ENCODE measurements around the gene IL36RN. TPM values are rescaled to one million over a fixed set of nuclear protein-coding genes. Genes with fewer than 3 reads are reported as not detected.

IL36RN gene
- total and polyA plus RNA-seq, 4 donors, result not detected

GRCh38 chr2:113076954-113077669, 18.1 kb downstream of the IL36RN start:
- 90% methylated on average over 3 of the region's 3 CpGs for WGBS
- Histone ChIP-seq H3K4me1 (ENCODE audit: control insufficient read depth in 4 of 4, insufficient read depth in 4 of 4, low read length in 3 of 4) (peaks cover 2 to 20% (median 9%) of the 10 kb centered on the region in 4 donors), H3K27me3 (ENCODE audit: control insufficient read depth in 4 of 4, insufficient read depth in 4 of 4, low read length in 3 of 4) (no peaks in the 10 kb centered on the region), H3K27ac (ENCODE audit: low read depth in 1 of 2, low read length in 2 of 2) (no peak overlapping the region), H3K4me3 (ENCODE audit: low read depth in 1 of 3, low read length in 3 of 3) (no peak overlapping the region), H3K9me3 (ENCODE audit: control insufficient read depth in 4 of 4, low read length in 3 of 4) (no peaks in the 10 kb centered on the region), H3K9ac (ENCODE audit: low read depth in 1 of 2, low read length in 2 of 2) (no peak overlapping the region), H3K36me3 (ENCODE audit: control insufficient read depth in 4 of 4, insufficient read depth in 3 of 4, low read depth in 1 of 4, low read length in 3 of 4) (no peaks in the 10 kb centered on the region)
- no peak for DNase-seq (ENCODE audit: low spot score)
- TF ChIP-seq FOXA1 (IDR thresholded peaks at IDR 0.05), result no peak
- no peak for TF ChIP-seq FOXA2 (IDR thresholded peaks at IDR 0.05)
- no peak for TF ChIP-seq JUND (IDR thresholded peaks at IDR 0.05)
- no peak for TF ChIP-seq MAX (IDR thresholded peaks at IDR 0.05)
- TF ChIP-seq ZBTB33 (IDR thresholded peaks at IDR 0.05), result no peak
- TF ChIP-seq HNF4G (IDR thresholded peaks at IDR 0.05), result no peak
- no peak for TF ChIP-seq CTCF (IDR thresholded peaks at IDR 0.05; ENCODE audit: low read depth, low read length, missing input control)
- TF ChIP-seq RAD21 (IDR thresholded peaks at IDR 0.05), result no peak
- no peak for TF ChIP-seq RXRA (IDR thresholded peaks at IDR 0.05)
- TF ChIP-seq EGR1 (IDR thresholded peaks at IDR 0.05; ENCODE audit: low read depth in 2 of 2), result no peak
- no peak for TF ChIP-seq GABPA (IDR thresholded peaks at IDR 0.05 in 1 of 2, conservative IDR thresholded peaks at IDR 0.05 in 1 of 2)
- no peak for TF ChIP-seq NR2F2 (IDR thresholded peaks at IDR 0.05)
- TF ChIP-seq HNF4A (conservative IDR thresholded peaks at IDR 0.05), result no peak
- no peak for TF ChIP-seq REST (IDR thresholded peaks at IDR 0.05)
- no peak for TF ChIP-seq YY1 (IDR thresholded peaks at IDR 0.05)

- no peaks in the 10 kb centered on the region for H3K9me3 ChIP-seq (ENCODE audit: control insufficient read depth in 4 of 4, low read length in 3 of 4)
- H3K36me3 ChIP-seq (ENCODE audit: control insufficient read depth in 4 of 4, insufficient read depth in 3 of 4, low read depth in 1 of 4, low read length in 3 of 4), result no peaks in the 10 kb centered on the region
- H3K27me3 ChIP-seq (ENCODE audit: control insufficient read depth in 4 of 4, insufficient read depth in 4 of 4, low read length in 3 of 4), result no peaks in the 10 kb centered on the region
- H3K27ac ChIP-seq (ENCODE audit: low read depth in 1 of 2, low read length in 2 of 2), result peak overlapping the region; percentile 38 to 73
- H3K9ac ChIP-seq (ENCODE audit: low read depth in 1 of 2, low read length in 2 of 2), result no peak overlapping the region
- TF ChIP-seq HNF4A (conservative IDR thresholded peaks at IDR 0.05), result no peak
- TF ChIP-seq JUND (IDR thresholded peaks at IDR 0.05), result no peak
- TF ChIP-seq ATF3 (IDR thresholded peaks at IDR 0.05), result no peak
- TF ChIP-seq RXRA (IDR thresholded peaks at IDR 0.05), result no peak
- no peak for TF ChIP-seq FOXA1 (IDR thresholded peaks at IDR 0.05)
- 91% methylated on average over 1 of the region's 1 CpG for WGBS
- DNase-seq (ENCODE audit: low spot score), result no peak
- peaks cover 2 to 20% (median 9%) of the 10 kb centered on the region in 4 donors for H3K4me1 ChIP-seq (ENCODE audit: control insufficient read depth in 4 of 4, insufficient read depth in 4 of 4, low read length in 3 of 4)
- no peak overlapping the region for H3K4me3 ChIP-seq (ENCODE audit: low read depth in 1 of 3, low read length in 3 of 3)
These were observed 18.9 kb downstream of the IL36RN start for GRCh38 chr2:113077921-113078320.

Measured in liver (tissue), 9 donors.